Liver (tissue), 9 donors: Measurements from ENCODE around the gene PGAM2. TPM values are rescaled to one million over a fixed set of nuclear protein-coding genes. Genes with fewer than 3 reads are reported as not detected.

ENCODE experiments used
- DNase-seq: peaks from one replicate; pipeline ENCODE4 v3.0.0-alpha.2; 2017; ENCODE audit warnings: low spot score
- H3K27ac ChIP-seq, 2 donors: one replicate each; pipeline ENCODE4 v1.7.0; 2013; ENCODE audit warnings: inconsistent platforms in 2 of 2, low read length in 2 of 2, control low read depth in 1 of 2, low read depth in 1 of 2, mild to moderate bottlenecking in 1 of 2
- H3K27me3 ChIP-seq, 4 donors: one replicate each; pipeline versions ENCODE4 v1.6.1 to v1.7.0; 2013; ENCODE audit warnings: low read length in 3 of 4, inconsistent platforms in 1 of 4, mild to moderate bottlenecking in 1 of 4, moderate library complexity in 1 of 4; ENCODE audit not compliant: control insufficient read depth in 4 of 4, insufficient read depth in 4 of 4
- H3K36me3 ChIP-seq, 4 donors: one replicate each; pipeline versions ENCODE4 v1.6.1 to v1.7.0; 2013; ENCODE audit warnings: low read length in 3 of 4, mild to moderate bottlenecking in 3 of 4, low read depth in 1 of 4, moderate library complexity in 1 of 4; ENCODE audit not compliant: control insufficient read depth in 4 of 4, insufficient read depth in 3 of 4
- H3K4me1 ChIP-seq, 4 donors: one replicate each; pipeline versions ENCODE4 v1.6.1 to v1.7.0; 2013; ENCODE audit warnings: low read length in 3 of 4, mild to moderate bottlenecking in 3 of 4, moderate library complexity in 1 of 4; ENCODE audit not compliant: control insufficient read depth in 4 of 4, insufficient read depth in 4 of 4
- H3K4me3 ChIP-seq, 3 donors: one replicate each; pipeline versions ENCODE4 v1.6.1 to v1.7.0; 2013; ENCODE audit warnings: low read length in 3 of 3, control low read depth in 1 of 3, low read depth in 1 of 3, mild to moderate bottlenecking in 1 of 3
- H3K9ac ChIP-seq, 2 donors: one replicate each; pipeline ENCODE4 v1.7.0; 2013; ENCODE audit warnings: low read length in 2 of 2, mild to moderate bottlenecking in 2 of 2, moderate library complexity in 2 of 2, control low read depth in 1 of 2, low read depth in 1 of 2
- H3K9me3 ChIP-seq, 4 donors: one replicate each; pipeline versions ENCODE4 v1.6.1 to v1.7.0; 2013; ENCODE audit warnings: low read length in 3 of 4; ENCODE audit not compliant: control insufficient read depth in 4 of 4
- EGR1 ChIP-seq, 2 donors: IDR thresholded peaks; 2 replicates each; pipeline ENCODE4 v1.6.1; 2016 to 2018; ENCODE audit warnings: antibody characterized with exemption in 2 of 2, low read depth in 2 of 2
- FOXA1 ChIP-seq: IDR thresholded peaks from 2 replicates; pipeline ENCODE4 v1.6.1; 2016; ENCODE audit warnings: antibody characterized with exemption
- FOXA2 ChIP-seq: IDR thresholded peaks from 2 replicates; pipeline ENCODE4 v1.6.1; 2016; ENCODE audit warnings: antibody characterized with exemption
- GABPA ChIP-seq, 2 donors: IDR thresholded peaks in 1 of 2; conservative IDR thresholded peaks in 1 of 2; 2 replicates each; pipeline ENCODE4 v1.6.1; 2016; ENCODE audit warnings: antibody characterized with exemption in 2 of 2, mild to moderate bottlenecking in 1 of 2, moderate library complexity in 1 of 2
- HNF4A ChIP-seq, 2 donors: conservative IDR thresholded peaks; 2 replicates each; pipeline ENCODE4 v1.6.1; 2016; ENCODE audit warnings: antibody characterized with exemption in 2 of 2, mild to moderate bottlenecking in 2 of 2
- HNF4G ChIP-seq: IDR thresholded peaks from 2 replicates; pipeline ENCODE4 v1.6.1; 2016; ENCODE audit warnings: antibody characterized with exemption
- JUND ChIP-seq, 2 donors: IDR thresholded peaks; 2 replicates each; pipeline ENCODE4 v1.6.1; 2016; ENCODE audit warnings: antibody characterized with exemption in 2 of 2
- NR2F2 ChIP-seq: IDR thresholded peaks from 2 replicates; pipeline ENCODE4 v1.6.1; 2016; ENCODE audit warnings: antibody characterized with exemption
- RAD21 ChIP-seq, 2 donors: IDR thresholded peaks; 2 replicates each; pipeline ENCODE4 v1.6.1; 2016; ENCODE audit warnings: antibody characterized with exemption in 2 of 2, mild to moderate bottlenecking in 2 of 2
- RXRA ChIP-seq, 2 donors: IDR thresholded peaks; 2 replicates each; pipeline ENCODE4 v1.6.1; 2017 to 2018; ENCODE audit warnings: antibody characterized with exemption in 2 of 2, mild to moderate bottlenecking in 1 of 2
- SP1 ChIP-seq: IDR thresholded peaks from 2 replicates; pipeline ENCODE4 v1.6.1; 2018; ENCODE audit warnings: antibody characterized with exemption, mild to moderate bottlenecking
- TAF1 ChIP-seq: conservative IDR thresholded peaks from 2 replicates; pipeline ENCODE4 v1.6.1; 2016; ENCODE audit warnings: antibody characterized with exemption, mild to moderate bottlenecking
- WGBS: extraction: QIAGEN DNeasy Blood & Tissue Kit; methylation state at CpG from one replicate; pipeline ENCODE4 v1.1.7; 2013; 5-methylcytosine and 5-hydroxymethylcytosine counted together
- polyA plus RNA-seq, 2 donors: library from polyadenylated mRNA; stranded (reverse) in 1 of 2; unstranded in 1 of 2; fragments of 200-250 nt in 1 of 2; fragments of >200 nt in 1 of 2; fragmentation: Nextera tagmentation in 1 of 2; extraction: Ambion mirVana in 1 of 2; gene quantifications; one replicate each; pipeline versions ENCODE4 v1.2.1 to v1.2.3, GENCODE V29; 2013 to 2015
- total RNA-seq, 2 donors: library from RNA; depleted of rRNA; stranded (reverse); fragments of >200 nt; gene quantifications; one replicate each; pipeline ENCODE4 v1.2.3, GENCODE V29; 2014
- TF ChIP-seq, protein P1 (sequence below): IDR thresholded peaks from 2 replicates; pipeline ENCODE4 v1.6.1; 2016; ENCODE audit warnings: antibody characterized with exemption
- TF ChIP-seq, protein P2 (sequence below): fragments of 150-350 bp; IDR thresholded peaks from 2 replicates; pipeline ENCODE4 v1.5.1; 2017; ENCODE audit warnings: improper control_type of control experiment, low read depth, low read length; ENCODE audit not compliant: missing input control
- TF ChIP-seq, protein P3 (sequence below): IDR thresholded peaks from 2 replicates; pipeline ENCODE4 v1.6.1; 2016; ENCODE audit warnings: antibody characterized with exemption
- TF ChIP-seq, protein P4 (sequence below): IDR thresholded peaks from 2 replicates; pipeline ENCODE4 v1.6.1; 2016; ENCODE audit warnings: antibody characterized with exemption
- TF ChIP-seq, protein P5 (sequence below): IDR thresholded peaks from 2 replicates; pipeline ENCODE4 v1.6.1; 2016; ENCODE audit warnings: antibody characterized with exemption, mild to moderate bottlenecking
- donor health status: healthy.
- donor health status: healthy.
- donor health status: healthy.
- donor health status: healthy.
- donor health status: healthy.

The PGAM2 gene
- total and polyA plus RNA-seq, 4 donors = 0.13 to 2.3 (median 0.49) TPM

DNA sequence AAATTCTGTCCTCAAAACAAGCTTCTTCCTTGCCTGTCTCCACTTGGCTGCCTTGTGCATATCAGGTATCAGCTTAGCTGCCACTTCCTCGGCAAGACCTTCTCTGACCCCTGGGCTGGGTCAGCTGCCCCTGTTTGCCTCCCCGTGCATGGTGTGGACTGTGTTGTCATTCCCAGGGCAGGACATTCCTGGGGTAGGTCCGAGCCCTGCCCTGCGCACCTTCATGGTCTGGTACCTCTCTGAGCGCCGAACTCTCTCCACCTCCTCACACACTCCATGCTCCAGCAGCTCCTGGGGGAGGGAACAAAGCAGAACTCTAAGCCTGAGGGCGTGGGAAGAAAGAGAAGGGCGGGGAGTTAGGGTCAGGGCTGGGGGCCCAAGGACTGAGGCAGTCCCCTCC is 13.2 kb upstream of the PGAM2 start:
- no peak overlapping the region for H3K27ac ChIP-seq

DNA sequence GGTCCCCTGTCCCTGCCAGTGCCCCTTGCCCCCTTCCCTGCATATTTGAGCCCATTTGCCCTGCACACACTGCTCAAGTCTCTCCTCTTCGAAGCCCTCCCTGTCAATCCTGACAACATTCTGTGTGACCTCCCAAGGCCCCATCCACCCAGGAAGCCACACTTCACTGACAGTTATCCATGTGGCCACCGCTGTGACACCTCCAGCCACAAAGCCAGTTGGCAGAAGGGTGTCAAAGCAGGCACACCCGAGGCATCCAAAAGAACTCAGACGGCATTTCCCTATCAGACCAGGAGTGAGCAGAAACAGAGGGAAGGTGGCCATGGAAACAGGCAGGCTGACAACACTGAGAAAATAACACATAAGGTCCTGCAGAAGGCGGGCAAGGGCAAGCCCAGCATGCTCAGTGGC is 12.3 kb upstream of the PGAM2 start:
- H3K4me1 ChIP-seq = peaks cover 25 to 71% (median 50%) of the 10 kb centered on the region in 4 donors
- no peak for DNase-seq
- no peaks in the 10 kb centered on the region for H3K27me3 ChIP-seq
- peak overlapping the region in 1 of 2 donors; percentile 31 for H3K27ac ChIP-seq
- peaks cover 7 to 39% (median 15%) of the 10 kb centered on the region in 4 donors for H3K36me3 ChIP-seq
- no peaks in the 10 kb centered on the region for H3K9me3 ChIP-seq
- H3K9ac ChIP-seq = no peak overlapping the region
- WGBS = 88% methylated on average over 5 of the region's 5 CpGs
- H3K4me3 ChIP-seq = no peak overlapping the region
- TF ChIP-seq FOXA2 = no peak
- TF ChIP-seq NR2F2 = no peak
- TF ChIP-seq HNF4A (conservative IDR thresholded peaks at IDR 0.05) = no peak
- no peak for TF ChIP-seq TAF1
- TF ChIP-seq GABPA (IDR thresholded peaks at IDR 0.05 in 1 of 2, conservative IDR thresholded peaks at IDR 0.05 in 1 of 2) = no peak
- no peak for TF ChIP-seq HNF4G
- no peak for TF ChIP-seq EGR1 (IDR thresholded peaks at IDR 0.05; ENCODE audit: low read depth in 2 of 2)
- TF ChIP-seq, protein P1, sequence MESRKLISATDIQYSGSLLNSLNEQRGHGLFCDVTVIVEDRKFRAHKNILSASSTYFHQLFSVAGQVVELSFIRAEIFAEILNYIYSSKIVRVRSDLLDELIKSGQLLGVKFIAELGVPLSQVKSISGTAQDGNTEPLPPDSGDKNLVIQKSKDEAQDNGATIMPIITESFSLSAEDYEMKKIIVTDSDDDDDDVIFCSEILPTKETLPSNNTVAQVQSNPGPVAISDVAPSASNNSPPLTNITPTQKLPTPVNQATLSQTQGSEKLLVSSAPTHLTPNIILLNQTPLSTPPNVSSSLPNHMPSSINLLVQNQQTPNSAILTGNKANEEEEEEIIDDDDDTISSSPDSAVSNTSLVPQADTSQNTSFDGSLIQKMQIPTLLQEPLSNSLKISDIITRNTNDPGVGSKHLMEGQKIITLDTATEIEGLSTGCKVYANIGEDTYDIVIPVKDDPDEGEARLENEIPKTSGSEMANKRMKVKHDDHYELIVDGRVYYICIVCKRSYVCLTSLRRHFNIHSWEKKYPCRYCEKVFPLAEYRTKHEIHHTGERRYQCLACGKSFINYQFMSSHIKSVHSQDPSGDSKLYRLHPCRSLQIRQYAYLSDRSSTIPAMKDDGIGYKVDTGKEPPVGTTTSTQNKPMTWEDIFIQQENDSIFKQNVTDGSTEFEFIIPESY = no peak
- TF ChIP-seq JUND (IDR thresholded peaks at IDR 0.05) = no peak
- TF ChIP-seq FOXA1 = no peak
- no peak for TF ChIP-seq RXRA (IDR thresholded peaks at IDR 0.05)
- TF ChIP-seq, protein P2, sequence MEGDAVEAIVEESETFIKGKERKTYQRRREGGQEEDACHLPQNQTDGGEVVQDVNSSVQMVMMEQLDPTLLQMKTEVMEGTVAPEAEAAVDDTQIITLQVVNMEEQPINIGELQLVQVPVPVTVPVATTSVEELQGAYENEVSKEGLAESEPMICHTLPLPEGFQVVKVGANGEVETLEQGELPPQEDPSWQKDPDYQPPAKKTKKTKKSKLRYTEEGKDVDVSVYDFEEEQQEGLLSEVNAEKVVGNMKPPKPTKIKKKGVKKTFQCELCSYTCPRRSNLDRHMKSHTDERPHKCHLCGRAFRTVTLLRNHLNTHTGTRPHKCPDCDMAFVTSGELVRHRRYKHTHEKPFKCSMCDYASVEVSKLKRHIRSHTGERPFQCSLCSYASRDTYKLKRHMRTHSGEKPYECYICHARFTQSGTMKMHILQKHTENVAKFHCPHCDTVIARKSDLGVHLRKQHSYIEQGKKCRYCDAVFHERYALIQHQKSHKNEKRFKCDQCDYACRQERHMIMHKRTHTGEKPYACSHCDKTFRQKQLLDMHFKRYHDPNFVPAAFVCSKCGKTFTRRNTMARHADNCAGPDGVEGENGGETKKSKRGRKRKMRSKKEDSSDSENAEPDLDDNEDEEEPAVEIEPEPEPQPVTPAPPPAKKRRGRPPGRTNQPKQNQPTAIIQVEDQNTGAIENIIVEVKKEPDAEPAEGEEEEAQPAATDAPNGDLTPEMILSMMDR = no peak
- TF ChIP-seq, protein P3, sequence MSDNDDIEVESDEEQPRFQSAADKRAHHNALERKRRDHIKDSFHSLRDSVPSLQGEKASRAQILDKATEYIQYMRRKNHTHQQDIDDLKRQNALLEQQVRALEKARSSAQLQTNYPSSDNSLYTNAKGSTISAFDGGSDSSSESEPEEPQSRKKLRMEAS = no peak
- TF ChIP-seq RAD21 (IDR thresholded peaks at IDR 0.05) = no peak
- TF ChIP-seq, protein P4, sequence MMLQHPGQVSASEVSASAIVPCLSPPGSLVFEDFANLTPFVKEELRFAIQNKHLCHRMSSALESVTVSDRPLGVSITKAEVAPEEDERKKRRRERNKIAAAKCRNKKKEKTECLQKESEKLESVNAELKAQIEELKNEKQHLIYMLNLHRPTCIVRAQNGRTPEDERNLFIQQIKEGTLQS = no peak

More for the DNA sequence above, 13.2 kb upstream of the PGAM2 start:
- Histone ChIP-seq H3K36me3 (peaks cover 5 to 37% (median 15%) of the 10 kb centered on the region in 4 donors), H3K4me3 (no peak overlapping the region), H3K9me3 (no peaks in the 10 kb centered on the region), H3K4me1 (peaks cover 16 to 66% (median 42%) of the 10 kb centered on the region in 4 donors), H3K9ac (no peak overlapping the region), H3K27me3 (no peaks in the 10 kb centered on the region)
- DNase-seq = no peak
- TF ChIP-seq HNF4A (conservative IDR thresholded peaks at IDR 0.05) = no peak
- TF ChIP-seq, protein P5, sequence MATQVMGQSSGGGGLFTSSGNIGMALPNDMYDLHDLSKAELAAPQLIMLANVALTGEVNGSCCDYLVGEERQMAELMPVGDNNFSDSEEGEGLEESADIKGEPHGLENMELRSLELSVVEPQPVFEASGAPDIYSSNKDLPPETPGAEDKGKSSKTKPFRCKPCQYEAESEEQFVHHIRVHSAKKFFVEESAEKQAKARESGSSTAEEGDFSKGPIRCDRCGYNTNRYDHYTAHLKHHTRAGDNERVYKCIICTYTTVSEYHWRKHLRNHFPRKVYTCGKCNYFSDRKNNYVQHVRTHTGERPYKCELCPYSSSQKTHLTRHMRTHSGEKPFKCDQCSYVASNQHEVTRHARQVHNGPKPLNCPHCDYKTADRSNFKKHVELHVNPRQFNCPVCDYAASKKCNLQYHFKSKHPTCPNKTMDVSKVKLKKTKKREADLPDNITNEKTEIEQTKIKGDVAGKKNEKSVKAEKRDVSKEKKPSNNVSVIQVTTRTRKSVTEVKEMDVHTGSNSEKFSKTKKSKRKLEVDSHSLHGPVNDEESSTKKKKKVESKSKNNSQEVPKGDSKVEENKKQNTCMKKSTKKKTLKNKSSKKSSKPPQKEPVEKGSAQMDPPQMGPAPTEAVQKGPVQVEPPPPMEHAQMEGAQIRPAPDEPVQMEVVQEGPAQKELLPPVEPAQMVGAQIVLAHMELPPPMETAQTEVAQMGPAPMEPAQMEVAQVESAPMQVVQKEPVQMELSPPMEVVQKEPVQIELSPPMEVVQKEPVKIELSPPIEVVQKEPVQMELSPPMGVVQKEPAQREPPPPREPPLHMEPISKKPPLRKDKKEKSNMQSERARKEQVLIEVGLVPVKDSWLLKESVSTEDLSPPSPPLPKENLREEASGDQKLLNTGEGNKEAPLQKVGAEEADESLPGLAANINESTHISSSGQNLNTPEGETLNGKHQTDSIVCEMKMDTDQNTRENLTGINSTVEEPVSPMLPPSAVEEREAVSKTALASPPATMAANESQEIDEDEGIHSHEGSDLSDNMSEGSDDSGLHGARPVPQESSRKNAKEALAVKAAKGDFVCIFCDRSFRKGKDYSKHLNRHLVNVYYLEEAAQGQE = no peak
- TF ChIP-seq GABPA (IDR thresholded peaks at IDR 0.05 in 1 of 2, conservative IDR thresholded peaks at IDR 0.05 in 1 of 2) = no peak
- no peak for TF ChIP-seq NR2F2
- TF ChIP-seq FOXA2 = no peak
- no peak for TF ChIP-seq RXRA (IDR thresholded peaks at IDR 0.05)
- TF ChIP-seq, protein P4 = no peak
- TF ChIP-seq, protein P3 = no peak
- TF ChIP-seq JUND (IDR thresholded peaks at IDR 0.05) = no peak
- no peak for TF ChIP-seq HNF4G
- no peak for TF ChIP-seq SP1
- 87% methylated on average over 8 of the region's 8 CpGs for WGBS
